Endodermal cell (in vitro differentiated cells): ENCODE data around the gene DYRK1A. TPM values are rescaled to one million over a fixed set of nuclear protein-coding genes. Genes with fewer than 3 reads are reported as not detected.

Source experiments
- DNase-seq: peaks from one replicate; pipeline ENCODE4 v3.0.0-alpha.2; 2017
- H3K27ac ChIP-seq: 2 replicates; pipeline ENCODE4 v1.5.1; 2013; ENCODE audit warnings: mild to moderate bottlenecking, low read depth, low read length, moderate library complexity
- H3K27me3 ChIP-seq: 2 replicates; pipeline ENCODE4 v1.6.1; 2013; ENCODE audit warnings: mild to moderate bottlenecking, low read length, moderate library complexity; ENCODE audit not compliant: insufficient read depth, control insufficient read depth, poor library complexity, severe bottlenecking
- H3K36me3 ChIP-seq: 2 replicates; pipeline ENCODE4 v1.7.0; 2013; ENCODE audit warnings: mild to moderate bottlenecking, low read length, moderate library complexity; ENCODE audit not compliant: control insufficient read depth, insufficient read depth
- H3K4me1 ChIP-seq: one replicate; pipeline ENCODE4 v1.7.0; 2013; ENCODE audit warnings: low read length; ENCODE audit not compliant: control insufficient read depth, insufficient read depth
- H3K4me3 ChIP-seq: 2 replicates; pipeline ENCODE4 v1.5.1; 2013; ENCODE audit warnings: mild to moderate bottlenecking, low read length, moderate library complexity
- H3K9ac ChIP-seq: 2 replicates; pipeline ENCODE4 v1.6.1; 2013; ENCODE audit warnings: mild to moderate bottlenecking, low read length, moderate library complexity; ENCODE audit not compliant: poor library complexity, severe bottlenecking; ENCODE audit errors: extremely low read depth
- H3K9me3 ChIP-seq: 2 replicates; pipeline ENCODE4 v1.6.1; 2013; ENCODE audit warnings: mild to moderate bottlenecking, low read length, moderate library complexity; ENCODE audit not compliant: control insufficient read depth
- H3K27ac Mint-ChIP-seq: 2 replicates; pipeline ENCODE4 v1.8.0; 2020; ENCODE audit warnings: mixed read lengths
- H3K27me3 Mint-ChIP-seq: 2 replicates; pipeline ENCODE4 v1.8.0; 2021; ENCODE audit warnings: mild to moderate bottlenecking, mixed read lengths; ENCODE audit not compliant: insufficient read depth
- H3K36me3 Mint-ChIP-seq: 2 replicates; pipeline ENCODE4 v1.8.0; 2020; ENCODE audit warnings: low read depth, mixed read lengths
- H3K4me1 Mint-ChIP-seq: 2 replicates; pipeline ENCODE4 v1.8.0; 2020; ENCODE audit warnings: mixed read lengths
- H3K4me3 Mint-ChIP-seq: 2 replicates; pipeline ENCODE4 v1.8.0; 2020; ENCODE audit warnings: mild to moderate bottlenecking, moderate library complexity, mixed read lengths
- H3K9me3 Mint-ChIP-seq: 2 replicates; pipeline ENCODE4 v1.8.0; 2020; ENCODE audit warnings: mild to moderate bottlenecking, mixed read lengths
- WGBS, 2 experiments: methylation state at CpG; one replicate each; pipeline versions ENCODE4 v1.1.5 to v1.1.7; 2013; ENCODE audit warnings: missing lambda C conversion rate in 2 of 2, mixed read lengths in 1 of 2; ENCODE audit not compliant: insufficient coverage in 1 of 2, insufficient read length in 1 of 2; 5-methylcytosine and 5-hydroxymethylcytosine counted together
- total RNA-seq, 2 donors: library from RNA; stranded (reverse); fragmentation: NEBNext Ultra II Directional in 1 of 2; extraction: Animal tissue kit (Norgen Biotek cat#: 25700) in 1 of 2; gene quantifications; 2 replicates in 1 of 2; 3 replicates in 1 of 2; pipeline ENCODE4 v1.2.1, GENCODE V29; 2021
- TF ChIP-seq, protein P1 (sequence below): fragments of 200-600 bp; sonication (generic); conservative IDR thresholded peaks from 2 replicates; pipeline ENCODE4 v1.5.0; 2021; ENCODE audit warnings: antibody characterized with exemption, mild to moderate bottlenecking

Gene DYRK1A
- total RNA-seq, 2 donors from 2014 or later = 73.9 to 75.2 TPM

DNA sequence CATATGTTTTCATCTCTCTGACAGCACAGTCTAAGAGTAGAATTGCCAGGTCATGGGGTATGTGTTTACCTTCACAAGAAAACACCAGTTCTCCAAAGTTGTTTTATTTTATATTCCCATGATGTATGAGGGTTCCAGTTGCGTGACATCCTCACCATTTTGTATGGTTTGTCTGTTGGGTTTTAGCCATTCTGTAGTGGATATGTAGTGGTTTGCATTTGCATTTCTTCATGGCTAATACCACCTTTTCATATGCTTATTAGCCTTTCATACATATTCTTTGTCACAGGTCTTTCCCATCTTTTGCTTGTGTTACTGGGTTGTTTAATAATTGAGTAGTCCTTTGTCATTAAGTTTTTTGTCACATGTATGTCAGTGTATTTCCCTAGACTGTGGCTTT is 132.1 kb downstream of the DYRK1A start:
- no peak for DNase-seq
- Mint-ChIP-seq H3K36me3 (peaks cover 56% of the 10 kb centered on the region), H3K27me3 (no peaks in the 10 kb centered on the region), H3K4me1 (peaks cover 3% of the 10 kb centered on the region), H3K4me3 (no peak overlapping the region), H3K27ac (no peak overlapping the region), H3K9me3 (peaks cover 3% of the 10 kb centered on the region)
- H3K27ac ChIP-seq = no peak overlapping the region
- peaks cover 69% of the 10 kb centered on the region for H3K36me3 ChIP-seq
- no peak overlapping the region for H3K9ac ChIP-seq
- H3K4me1 ChIP-seq = no peaks in the 10 kb centered on the region
- no peaks in the 10 kb centered on the region for H3K27me3 ChIP-seq
- no peak overlapping the region for H3K4me3 ChIP-seq
- TF ChIP-seq, protein P1, sequence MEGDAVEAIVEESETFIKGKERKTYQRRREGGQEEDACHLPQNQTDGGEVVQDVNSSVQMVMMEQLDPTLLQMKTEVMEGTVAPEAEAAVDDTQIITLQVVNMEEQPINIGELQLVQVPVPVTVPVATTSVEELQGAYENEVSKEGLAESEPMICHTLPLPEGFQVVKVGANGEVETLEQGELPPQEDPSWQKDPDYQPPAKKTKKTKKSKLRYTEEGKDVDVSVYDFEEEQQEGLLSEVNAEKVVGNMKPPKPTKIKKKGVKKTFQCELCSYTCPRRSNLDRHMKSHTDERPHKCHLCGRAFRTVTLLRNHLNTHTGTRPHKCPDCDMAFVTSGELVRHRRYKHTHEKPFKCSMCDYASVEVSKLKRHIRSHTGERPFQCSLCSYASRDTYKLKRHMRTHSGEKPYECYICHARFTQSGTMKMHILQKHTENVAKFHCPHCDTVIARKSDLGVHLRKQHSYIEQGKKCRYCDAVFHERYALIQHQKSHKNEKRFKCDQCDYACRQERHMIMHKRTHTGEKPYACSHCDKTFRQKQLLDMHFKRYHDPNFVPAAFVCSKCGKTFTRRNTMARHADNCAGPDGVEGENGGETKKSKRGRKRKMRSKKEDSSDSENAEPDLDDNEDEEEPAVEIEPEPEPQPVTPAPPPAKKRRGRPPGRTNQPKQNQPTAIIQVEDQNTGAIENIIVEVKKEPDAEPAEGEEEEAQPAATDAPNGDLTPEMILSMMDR = no peak
- no CpG with 5 or more reads among the region's 1 CpG for WGBS, 2 experiments
- H3K9me3 ChIP-seq = peaks cover 13% of the 10 kb centered on the region

DNA sequence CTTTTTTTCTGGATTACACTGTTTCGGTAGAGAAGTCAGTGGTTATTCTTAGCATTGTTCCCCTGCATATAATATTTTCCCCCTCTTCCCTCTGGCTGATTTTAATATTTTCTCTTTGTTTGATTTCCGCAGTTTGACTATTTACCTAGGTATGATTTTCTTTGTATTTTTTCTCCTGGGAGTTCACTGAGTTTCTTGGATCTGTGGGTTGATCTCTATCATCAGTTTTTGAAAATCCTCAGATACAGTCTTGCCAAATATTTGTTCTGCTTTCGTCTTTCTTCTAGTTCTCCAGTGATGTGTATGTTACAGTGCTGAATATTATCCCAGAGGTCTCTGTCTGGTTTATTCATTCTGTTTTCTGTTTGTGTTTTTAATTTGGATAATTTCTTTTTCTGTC is 136.4 kb downstream of the DYRK1A start:
- Histone ChIP-seq H3K9me3 (peaks cover 13% of the 10 kb centered on the region), H3K9ac (no peak overlapping the region), H3K4me3 (no peak overlapping the region), H3K27me3 (no peaks in the 10 kb centered on the region), H3K4me1 (no peaks in the 10 kb centered on the region), H3K36me3 (peaks cover 81% of the 10 kb centered on the region), H3K27ac (no peak overlapping the region)
- Mint-ChIP-seq H3K27ac (peak overlapping the region; percentile 32), H3K27me3 (no peaks in the 10 kb centered on the region), H3K9me3 (peaks cover 3% of the 10 kb centered on the region), H3K36me3 (peaks cover 57% of the 10 kb centered on the region), H3K4me1 (peaks cover 9% of the 10 kb centered on the region), H3K4me3 (no peak overlapping the region)
- TF ChIP-seq, protein P1 = no peak
- DNase-seq = no peak
- WGBS, 2 experiments = 96 to 100% methylated on average over 1 to 3 of the region's 3 CpGs

DNA sequence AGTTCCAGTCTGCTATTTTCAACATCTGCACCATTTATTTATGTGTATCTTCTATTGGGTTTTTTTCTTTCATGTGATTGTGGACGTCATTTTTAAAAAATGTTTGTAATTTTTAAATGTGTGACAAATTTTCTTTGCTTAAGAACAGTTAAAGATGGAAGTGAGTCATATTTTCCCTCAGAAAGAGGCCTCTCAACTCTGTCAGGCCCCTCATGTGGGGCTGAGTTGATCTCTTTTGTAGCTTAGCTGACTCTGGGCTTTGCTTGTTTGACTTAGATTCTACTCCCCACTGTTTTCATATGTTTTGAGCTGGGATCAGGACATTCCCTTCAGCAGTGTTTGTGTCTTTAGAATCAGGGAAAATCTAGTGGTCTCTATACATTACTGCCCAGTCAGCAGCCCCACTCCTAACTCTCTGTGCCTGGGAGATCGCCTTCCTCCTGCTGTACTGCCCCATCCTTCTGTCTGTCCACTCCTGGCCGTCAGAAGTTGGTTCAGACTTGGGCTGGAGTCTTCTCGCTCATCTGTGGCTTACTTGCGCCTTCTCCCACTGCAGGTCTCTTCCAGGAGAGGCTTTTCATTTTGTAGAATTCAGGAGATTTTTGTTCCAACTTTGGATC is 137.4 kb downstream of the DYRK1A start:
- peaks cover 3% of the 10 kb centered on the region for H3K9me3 Mint-ChIP-seq
- Histone ChIP-seq H3K4me3 (no peak overlapping the region), H3K9me3 (peaks cover 13% of the 10 kb centered on the region), H3K36me3 (peaks cover 82% of the 10 kb centered on the region), H3K9ac (peak overlapping the region; percentile 5), H3K27ac (no peak overlapping the region), H3K4me1 (no peaks in the 10 kb centered on the region), H3K27me3 (no peaks in the 10 kb centered on the region)
- H3K36me3 Mint-ChIP-seq = peaks cover 48% of the 10 kb centered on the region
- no peak overlapping the region for H3K4me3 Mint-ChIP-seq
- no peaks in the 10 kb centered on the region for H3K27me3 Mint-ChIP-seq
- WGBS, 2 experiments = 96% methylated on average over 5 of the region's 5 CpGs; no CpG with 5 or more reads in 1 of the 2 experiments
- no peak overlapping the region for H3K27ac Mint-ChIP-seq
- DNase-seq = no peak
- TF ChIP-seq, protein P1 = no peak
- peaks cover 6% of the 10 kb centered on the region for H3K4me1 Mint-ChIP-seq
